H1 (cell line): ENCODE results near the gene TP53TG3B. TPM values are rescaled to one million over a fixed set of nuclear protein-coding genes. Genes with fewer than 3 reads are reported as not detected.
"Not testable (repeated sequence)": the region's sequence is repeated elsewhere in the genome, so short reads cannot be mapped to it uniquely, and the experiment has no call there.

Experiments used
- CTCF ChIA-PET: fragments of 300-600 bp; sonication (Branson Sonifier 250); formaldehyde crosslinking; loops from one replicate; lab custom pipeline; 2021; ENCODE audit not compliant: partially characterized antibody; lab: Charles Lee
- POLR2A ChIA-PET: fragments of 300-600 bp; sonication (Branson Sonifier 250); formaldehyde crosslinking; loops from one replicate; lab custom pipeline; 2021; ENCODE audit warnings: inconsistent platforms; ENCODE audit not compliant: partially characterized antibody; lab: Charles Lee
- DNase-seq, 2 experiments: peaks; one replicate each; pipeline versions ENCODE4 v3.0.0 to v3.0.0-alpha.2; 2010 to 2022; ENCODE audit warnings: low spot score in 2 of 2, low read depth in 1 of 2, mixed read lengths in 1 of 2
- FAIRE-seq: peaks from 2 replicates; lab custom pipeline; 2011; peaks lifted over from hg19 to GRCh38; lab: Jason Lieb, UNC
- H2AFZ ChIP-seq: 2 replicates; pipeline ENCODE4 v1.8.1; 2012; ENCODE audit warnings: low read length, inconsistent platforms
- H2AK5ac ChIP-seq: 2 replicates; pipeline ENCODE4 v1.6.1; 2013; ENCODE audit warnings: low read depth, low read length
- H2BK120ac ChIP-seq: replicated peaks from 2 replicates; pipeline ENCODE3; 2013; ENCODE audit warnings: low read depth, low read length, inconsistent platforms
- H2BK12ac ChIP-seq: 2 replicates; pipeline ENCODE4 v1.6.1; 2013; ENCODE audit warnings: low read depth, low read length
- H2BK15ac ChIP-seq: 2 replicates; pipeline ENCODE4 v1.6.1; 2013; ENCODE audit warnings: low read length
- H2BK20ac ChIP-seq: 2 replicates; pipeline ENCODE4 v1.6.1; 2013; ENCODE audit warnings: low read length
- H2BK5ac ChIP-seq: 2 replicates; pipeline ENCODE4 v1.6.1; 2013; ENCODE audit warnings: low read depth, low read length
- H3K14ac ChIP-seq: 2 replicates; pipeline ENCODE4 v1.6.1; 2013; ENCODE audit warnings: inconsistent platforms; ENCODE audit not compliant: insufficient read length
- H3K18ac ChIP-seq: 2 replicates; pipeline ENCODE4 v1.6.1; 2013; ENCODE audit warnings: low read length; ENCODE audit errors: extremely low read depth
- H3K23ac ChIP-seq: 2 replicates; pipeline ENCODE4 v1.6.1; 2013; ENCODE audit warnings: inconsistent platforms; ENCODE audit not compliant: insufficient read length
- H3K23me2 ChIP-seq: 2 replicates; pipeline ENCODE4 v1.6.1; 2013; ENCODE audit warnings: low read depth, low read length
- H3K27ac ChIP-seq: 2 replicates; pipeline ENCODE4 v1.6.1; 2011; ENCODE audit warnings: low read depth, low read length, inconsistent platforms
- H3K27me3 ChIP-seq, 4 experiments: replicated peaks in 1 of 4; 1 replicate in 1 of 4; 2 replicates in 3 of 4; pipeline versions ENCODE4 v1.6.1 to v1.8.1; 2011 to 2013; ENCODE audit warnings: low read length in 3 of 4, mild to moderate bottlenecking in 3 of 4, inconsistent platforms in 2 of 4, mixed read lengths in 2 of 4, moderate library complexity in 1 of 4; ENCODE audit not compliant: control insufficient read depth in 3 of 4, insufficient read depth in 3 of 4; ENCODE audit errors: extremely low read depth in 1 of 4
- H3K36me3 ChIP-seq, 4 experiments: 2 replicates each; pipeline versions ENCODE4 v1.6.1 to v1.8.1; 2011 to 2013; ENCODE audit warnings: mild to moderate bottlenecking in 4 of 4, low read length in 3 of 4, moderate library complexity in 2 of 4, control low read depth in 1 of 4, inconsistent platforms in 1 of 4; ENCODE audit not compliant: insufficient read depth in 4 of 4, control insufficient read depth in 2 of 4
- H3K4ac ChIP-seq: replicated peaks from 2 replicates; pipeline ENCODE3; 2013; ENCODE audit warnings: low read length, low read depth, mixed read lengths, inconsistent platforms; ENCODE audit not compliant: insufficient read length
- H3K4me1 ChIP-seq, 4 experiments: replicated peaks in 1 of 4; 1 replicate in 1 of 4; 2 replicates in 3 of 4; pipeline versions ENCODE4 v1.6.1 to v1.8.1; 2011 to 2013; ENCODE audit warnings: low read length in 3 of 4, inconsistent platforms in 2 of 4, mixed read lengths in 1 of 4; ENCODE audit not compliant: insufficient read depth in 4 of 4, control insufficient read depth in 3 of 4
- H3K4me2 ChIP-seq, 2 experiments: 2 replicates each; pipeline versions ENCODE4 v1.6.1 to v1.8.1; 2011 to 2013; ENCODE audit warnings: low read depth in 2 of 2, low read length in 2 of 2, control low read depth in 1 of 2, inconsistent platforms in 1 of 2, mild to moderate bottlenecking in 1 of 2; ENCODE audit not compliant: insufficient read depth in 1 of 2
- H3K4me3 ChIP-seq, 4 experiments: fragments of 200-600, 300-600 bp in 1 of 4; sonication (generic), shearing (Covaris generic), sonication (Bioruptor Twin) in 1 of 4; 2 replicates each; pipeline versions ENCODE4 v1.5.1 to v1.8.1; 2011 to 2016; ENCODE audit warnings: low read length in 4 of 4, low read depth in 3 of 4, control low read depth in 2 of 4, inconsistent platforms in 2 of 4, mild to moderate bottlenecking in 2 of 4, mixed read lengths in 1 of 4, moderate library complexity in 1 of 4; ENCODE audit not compliant: insufficient read depth in 2 of 4; ENCODE audit errors: extremely low read depth in 1 of 4
- H3K56ac ChIP-seq: replicated peaks from 2 replicates; pipeline ENCODE3; 2013; ENCODE audit warnings: low read depth, mild to moderate bottlenecking, mixed read lengths, low read length, inconsistent platforms; ENCODE audit not compliant: insufficient read length
- H3K79me1 ChIP-seq: 2 replicates; pipeline ENCODE4 v1.6.1; 2013; ENCODE audit warnings: low read depth, low read length, control low read depth
- H3K79me2 ChIP-seq, 2 experiments: 2 replicates each; pipeline versions ENCODE4 v1.6.1 to v1.8.1; 2012 to 2013; ENCODE audit warnings: low read length in 2 of 2, mild to moderate bottlenecking in 2 of 2, inconsistent platforms in 1 of 2; ENCODE audit not compliant: insufficient read depth in 2 of 2, control insufficient read depth in 1 of 2
- H3K9ac ChIP-seq, 4 experiments: replicated peaks in 1 of 4; 1 replicate in 1 of 4; 2 replicates in 3 of 4; pipeline versions ENCODE4 v1.6.1 to v1.8.1; 2011 to 2013; ENCODE audit warnings: low read depth in 3 of 4, low read length in 3 of 4, control low read depth in 2 of 4, mild to moderate bottlenecking in 2 of 4, moderate library complexity in 2 of 4, inconsistent platforms in 1 of 4; ENCODE audit errors: extremely low read depth in 1 of 4
- H3K9me3 ChIP-seq, 2 experiments: 2 replicates each; pipeline versions ENCODE4 v1.6.1 to v1.8.1; 2012 to 2013; ENCODE audit warnings: mild to moderate bottlenecking in 2 of 2, moderate library complexity in 2 of 2, control low read depth in 1 of 2, inconsistent platforms in 1 of 2, low read depth in 1 of 2, low read length in 1 of 2, mixed read lengths in 1 of 2; ENCODE audit not compliant: insufficient read depth in 2 of 2
- H4K20me1 ChIP-seq, 2 experiments: replicated peaks in 1 of 2; 2 replicates each; pipeline versions ENCODE3 to v1.8.1; 2011 to 2013; ENCODE audit warnings: inconsistent platforms in 2 of 2, low read length in 2 of 2, mild to moderate bottlenecking in 1 of 2; ENCODE audit not compliant: insufficient read depth in 2 of 2, control insufficient read depth in 1 of 2
- H4K5ac ChIP-seq: 2 replicates; pipeline ENCODE4 v1.6.1; 2013; ENCODE audit warnings: low read length, low read depth, mixed read lengths, inconsistent platforms; ENCODE audit not compliant: insufficient read length
- H4K8ac ChIP-seq: 2 replicates; pipeline ENCODE4 v1.8.0; 2013; ENCODE audit warnings: mild to moderate bottlenecking, moderate library complexity, low read length, inconsistent platforms; ENCODE audit not compliant: insufficient read depth; ENCODE audit errors: extremely low read depth
- H4K91ac ChIP-seq: replicated peaks from 2 replicates; pipeline ENCODE3; 2013; ENCODE audit warnings: low read length, mixed read lengths, inconsistent platforms; ENCODE audit not compliant: insufficient read length
- WGBS, 2 experiments: shearing (Covaris generic) in 1 of 2; methylation state at CpG; one replicate each; pipeline versions ENCODE4 v1.1.6 to v1.1.7; 2013 to 2015; ENCODE audit warnings: low lambda C conversion rate in 2 of 2, mixed read lengths in 2 of 2, inconsistent platforms in 1 of 2, low coverage in 1 of 2, missing lambda C conversion rate in 1 of 2; ENCODE audit not compliant: insufficient replicate concordance in 2 of 2, insufficient coverage in 1 of 2, insufficient read length in 1 of 2; ENCODE audit errors: extremely low coverage in 1 of 2, missing lambda C conversion rate in 1 of 2; 5-methylcytosine and 5-hydroxymethylcytosine counted together
- long read RNA-seq, 2 experiments: library from RNA in 1 of 2; library from capped mRNA in 1 of 2; stranded (forward); transcript quantifications; one replicate each; pipeline ENCODE4 v2.0.0, GENCODE V29; 2021; ENCODE audit warnings: inconsistent platforms in 1 of 2
- polyA minus RNA-seq, 3 experiments: library from RNA; depleted of rRNA, polyadenylated mRNA; stranded (reverse); fragments of >200 nt; gene quantifications; 1 replicate in 2 of 3; 2 replicates in 1 of 3; pipeline ENCODE4 v1.2.3, GENCODE V29; 2011
- polyA plus RNA-seq, 7 experiments: library from polyadenylated mRNA; depleted of rRNA in 3 of 7; stranded (reverse) in 5 of 7; unstranded in 2 of 7; fragments of >200 nt in 5 of 7; fragments of 200-250 nt in 2 of 7; gene quantifications; 1 replicate in 5 of 7; 2 replicates in 1 of 7; 4 replicates in 1 of 7; pipeline versions ENCODE4 v1.2.1 to v1.2.3, GENCODE V29; 2011 to 2013; ENCODE audit warnings: missing spikeins in 2 of 7, mixed read lengths in 2 of 7
- total RNA-seq: library from RNA; stranded (reverse); fragmentation: NEBNext Ultra II Directional; extraction: Animal tissue kit (Norgen Biotek cat#: 25700); gene quantifications from 2 replicates; pipeline ENCODE4 v1.2.1, GENCODE V29; 2021

TP53TG3B gene
- not detected in 2 replicates for total RNA-seq
- polyA plus RNA-seq (2011; rRNA removed), result not detected in 2 replicates
- polyA plus RNA-seq (2011; cell fraction: cytosol; rRNA removed), result not detected
- not detected for polyA plus RNA-seq (2011; cell fraction: nucleus; rRNA removed)
- not detected in 4 replicates for polyA plus RNA-seq (2012, experiment 1 of 2)
- polyA plus RNA-seq (2012, experiment 2 of 2), result not detected
- polyA plus RNA-seq (2013, experiment 1 of 2), result not detected
- polyA plus RNA-seq (2013, experiment 2 of 2), result not detected
- not detected in 2 replicates for polyA minus RNA-seq (2011; rRNA and poly(A)+ RNA removed)
- polyA minus RNA-seq (2011; cell fraction: cytosol; rRNA and poly(A)+ RNA removed), result not detected
- not detected for polyA minus RNA-seq (2011; cell fraction: nucleus; rRNA and poly(A)+ RNA removed)
- long read RNA-seq, experiment 1, result 0 reads
- long read RNA-seq, experiment 2, result 0 reads

- H3K23me2 ChIP-seq, H3K4me1 ChIP-seq, H3K9me3 ChIP-seq, H3K36me3 ChIP-seq, H2AFZ ChIP-seq, DNase-seq, H3K27ac ChIP-seq, H3K9ac ChIP-seq, H3K56ac ChIP-seq, H2BK12ac ChIP-seq, H3K4ac ChIP-seq, H3K18ac ChIP-seq, H2BK20ac ChIP-seq, H3K27me3 ChIP-seq, H4K8ac ChIP-seq, H3K79me1 ChIP-seq, H4K20me1 ChIP-seq, H2BK120ac ChIP-seq, H3K4me3 ChIP-seq, H3K79me2 ChIP-seq, H3K4me2 ChIP-seq, FAIRE-seq, POLR2A ChIA-PET, H4K91ac ChIP-seq, H2AK5ac ChIP-seq, H3K14ac ChIP-seq, H4K5ac ChIP-seq, H2BK15ac ChIP-seq, CTCF ChIA-PET, H3K23ac ChIP-seq, H2BK5ac ChIP-seq: not testable (repeated sequence)
- WGBS, 2 experiments, result no CpG with 5 or more reads among the region's 25 CpGs
Measured at GRCh38 chr16:33360541-33360940, at the start of gene TP53TG3B. TP53TG3B (plus strand) TSS chr16:33360841; CDS start chr16:33360909, 68 bp downstream.
